Muscle layer of duodenum (tissue), 2 donors: ENCODE data around the gene TMEM250.

Source experiments
- H3K27ac ChIP-seq: one replicate; pipeline ENCODE4 v1.7.0; 2013; ENCODE audit warnings: mild to moderate bottlenecking, low read length
- H3K27me3 ChIP-seq: one replicate; pipeline ENCODE4 v1.7.0; 2013; ENCODE audit warnings: low read depth, mild to moderate bottlenecking, control low read depth, low read length
- H3K36me3 ChIP-seq, 2 donors: one replicate each; pipeline ENCODE4 v1.7.0; 2013; ENCODE audit warnings: low read length in 2 of 2, control low read depth in 1 of 2, mild to moderate bottlenecking in 1 of 2; ENCODE audit not compliant: insufficient read depth in 2 of 2, control insufficient read depth in 1 of 2
- H3K4me1 ChIP-seq, 2 donors: one replicate each; pipeline ENCODE4 v1.7.0; 2013; ENCODE audit warnings: low read length in 2 of 2, mild to moderate bottlenecking in 2 of 2, control low read depth in 1 of 2, moderate library complexity in 1 of 2; ENCODE audit not compliant: insufficient read depth in 2 of 2, control insufficient read depth in 1 of 2
- H3K4me3 ChIP-seq, 2 donors: one replicate each; pipeline ENCODE4 v1.7.0; 2013; ENCODE audit warnings: low read length in 2 of 2, low read depth in 1 of 2, mild to moderate bottlenecking in 1 of 2
- H3K9me3 ChIP-seq, 2 donors: one replicate each; pipeline ENCODE4 v1.7.0; 2013; ENCODE audit warnings: low read length in 2 of 2, control low read depth in 1 of 2, mild to moderate bottlenecking in 1 of 2; ENCODE audit not compliant: control insufficient read depth in 1 of 2
- donor health status: healthy.

TMEM250 gene

DNA sequence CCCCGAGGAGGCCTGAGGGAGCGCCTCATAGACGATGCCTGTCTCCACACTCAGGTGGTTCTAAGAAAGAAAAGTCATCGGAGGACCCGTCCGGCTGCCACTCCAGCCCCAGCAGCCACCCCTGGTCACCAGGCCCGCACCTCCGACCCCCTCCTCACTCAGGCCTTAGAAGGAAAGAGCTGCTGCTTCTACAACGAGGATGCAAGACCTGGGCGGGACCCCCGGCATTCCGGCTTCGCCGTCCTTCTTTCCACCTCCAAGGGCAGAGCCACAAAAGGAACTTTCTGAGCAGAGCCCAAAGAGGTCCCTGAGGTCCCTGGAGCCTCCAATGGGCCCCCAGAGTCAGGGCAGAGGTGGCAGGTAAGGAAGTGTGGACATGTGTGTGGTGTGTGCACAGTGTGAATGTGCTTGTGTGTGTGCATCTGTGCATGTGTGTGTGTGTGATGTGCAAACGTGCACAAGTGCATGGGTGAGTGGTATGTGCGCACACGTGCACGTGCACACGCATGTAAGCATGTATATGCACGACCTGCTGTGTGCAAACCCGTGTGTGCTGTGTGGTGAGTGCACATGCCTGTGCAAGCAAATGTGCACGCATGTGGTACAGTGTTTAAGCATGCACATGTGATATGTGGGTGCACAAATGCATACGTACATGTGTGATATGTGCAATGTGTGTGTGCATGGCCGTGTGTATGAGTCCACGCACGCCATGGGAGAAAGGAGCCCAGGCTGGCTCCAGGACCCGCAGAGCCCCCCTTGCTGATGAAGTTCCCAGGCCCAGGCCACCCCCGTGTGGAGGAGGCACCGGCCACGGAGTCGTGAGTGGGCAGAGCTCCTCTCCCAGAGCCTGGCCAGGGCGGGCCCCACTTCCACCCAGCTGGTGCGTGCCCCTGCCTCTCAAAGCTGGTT, 27.7 kb upstream of the TMEM250 start:
- Histone ChIP-seq H3K36me3 (no peaks in the 10 kb centered on the region), H3K27ac (no peak overlapping the region), H3K4me3 (no peak overlapping the region), H3K27me3 (peaks cover 12% of the 10 kb centered on the region), H3K4me1 (no peaks in the 10 kb centered on the region), H3K9me3 (no peaks in the 10 kb centered on the region)

DNA sequence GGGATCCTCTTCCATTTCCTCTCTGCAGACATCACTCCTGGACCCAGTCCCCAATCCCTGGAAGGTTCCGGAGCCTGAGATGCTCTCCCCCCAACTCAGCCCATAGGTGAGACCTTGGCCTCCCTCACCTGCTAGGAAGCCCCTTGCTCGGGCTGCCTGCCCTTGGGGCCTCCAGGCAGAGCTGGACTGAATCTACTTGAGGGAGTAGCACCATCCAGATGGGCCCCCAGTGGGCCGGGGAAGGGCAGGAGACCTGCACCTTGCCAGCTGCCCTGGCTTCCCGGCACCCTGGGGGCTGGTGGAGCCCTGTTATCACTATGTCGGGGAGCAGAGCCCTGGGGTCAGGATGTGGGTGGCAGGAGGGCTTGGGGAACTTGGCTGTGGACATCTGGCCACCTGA, 26.9 kb upstream of the TMEM250 start:
- H3K4me3 ChIP-seq = no peak overlapping the region
- no peaks in the 10 kb centered on the region for H3K4me1 ChIP-seq
- H3K27ac ChIP-seq = no peak overlapping the region
- no peaks in the 10 kb centered on the region for H3K9me3 ChIP-seq
- peaks cover 12% of the 10 kb centered on the region for H3K27me3 ChIP-seq
- no peaks in the 10 kb centered on the region for H3K36me3 ChIP-seq

DNA sequence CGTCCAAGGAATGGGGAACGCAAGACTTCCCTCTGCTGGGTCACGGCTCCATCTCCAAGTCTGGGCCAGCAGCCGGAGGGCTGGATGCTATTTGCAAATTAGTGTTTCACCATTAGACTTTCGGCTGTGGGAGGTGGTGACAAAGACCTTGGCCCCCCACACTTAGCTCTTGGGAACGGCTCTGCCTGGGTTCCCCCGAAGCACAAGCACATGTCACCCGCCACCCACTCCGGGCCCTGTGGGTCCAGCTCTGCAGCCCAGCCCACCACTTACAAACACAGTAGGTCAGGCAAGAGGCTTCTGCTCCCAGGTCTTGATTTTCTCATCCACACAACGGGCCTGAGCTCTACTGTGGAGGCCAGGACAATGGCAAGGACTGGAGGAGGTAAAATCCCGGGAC, 25.8 kb upstream of the TMEM250 start:
- Histone ChIP-seq H3K4me1 (no peaks in the 10 kb centered on the region), H3K27me3 (peaks cover 12% of the 10 kb centered on the region), H3K9me3 (no peaks in the 10 kb centered on the region)

DNA sequence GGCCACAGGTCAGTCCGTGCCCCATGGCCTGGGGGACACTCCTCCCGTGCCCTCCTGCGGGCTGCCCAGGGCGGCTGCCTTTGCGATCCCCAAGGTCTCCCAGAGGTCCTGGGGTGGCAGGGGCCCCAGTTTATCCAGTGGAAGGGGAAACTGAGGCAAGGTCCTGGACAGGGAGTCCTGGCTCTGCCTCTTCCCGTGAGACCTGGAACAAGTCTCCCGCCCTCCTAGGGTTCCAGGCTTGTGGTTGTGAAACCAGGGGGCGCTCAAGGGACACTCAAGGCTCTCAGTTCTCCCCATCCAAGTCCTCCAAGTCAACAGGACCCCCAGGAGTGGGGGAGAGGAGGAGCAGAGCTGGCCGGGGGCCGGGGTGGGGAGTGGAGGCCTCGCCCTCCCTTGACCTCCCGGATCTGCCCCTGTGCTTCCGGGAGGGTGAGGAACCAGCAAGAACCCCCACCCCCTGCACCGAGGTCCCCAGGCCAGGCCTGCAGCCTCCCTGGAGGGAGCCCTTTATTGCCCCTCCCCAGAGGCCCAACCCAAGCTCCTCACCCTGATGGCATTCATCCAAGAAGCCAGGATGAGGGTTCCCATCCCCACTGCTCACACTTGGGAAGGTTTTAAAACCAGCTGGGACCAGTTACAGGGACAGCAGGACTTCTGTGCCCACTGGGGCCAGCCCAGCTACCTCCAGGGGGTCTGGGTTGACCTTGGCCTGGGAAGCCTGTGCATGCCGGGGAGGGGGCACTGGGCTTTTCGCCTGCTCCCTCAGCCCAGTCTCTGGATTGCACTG, 24.7 kb upstream of the TMEM250 start:
- Histone ChIP-seq H3K36me3 (no peaks in the 10 kb centered on the region), H3K9me3 (no peaks in the 10 kb centered on the region), H3K4me3 (no peak overlapping the region), H3K4me1 (no peaks in the 10 kb centered on the region), H3K27me3 (peaks cover 12% of the 10 kb centered on the region), H3K27ac (no peak overlapping the region)

More for the DNA sequence above, 25.8 kb upstream of the TMEM250 start:
- no peak overlapping the region for H3K27ac ChIP-seq
- no peak overlapping the region for H3K4me3 ChIP-seq
- no peaks in the 10 kb centered on the region for H3K36me3 ChIP-seq

DNA sequence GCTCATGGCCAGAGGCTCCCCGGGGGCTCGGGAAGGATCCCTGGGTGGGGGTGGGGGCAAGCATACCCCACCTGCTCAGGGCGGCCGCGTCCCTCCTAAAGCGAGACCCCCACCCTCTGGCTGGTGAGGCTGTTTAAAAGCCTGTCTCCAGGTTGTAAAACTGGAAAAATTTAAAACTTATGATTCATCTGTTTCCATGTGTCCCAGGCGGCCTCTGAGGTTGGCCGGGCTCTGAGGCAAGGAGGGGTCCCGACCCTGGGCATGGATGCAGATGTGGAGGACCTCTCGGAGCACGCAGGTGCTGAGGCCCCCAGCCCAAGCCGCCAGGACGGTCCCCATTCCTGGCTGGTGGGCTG, 24.2 kb upstream of the TMEM250 start:
- no peak overlapping the region for H3K27ac ChIP-seq
- H3K4me1 ChIP-seq = no peaks in the 10 kb centered on the region
- no peaks in the 10 kb centered on the region for H3K36me3 ChIP-seq
- H3K9me3 ChIP-seq = no peaks in the 10 kb centered on the region
- peaks cover 6% of the 10 kb centered on the region for H3K27me3 ChIP-seq
- H3K4me3 ChIP-seq = no peak overlapping the region

DNA sequence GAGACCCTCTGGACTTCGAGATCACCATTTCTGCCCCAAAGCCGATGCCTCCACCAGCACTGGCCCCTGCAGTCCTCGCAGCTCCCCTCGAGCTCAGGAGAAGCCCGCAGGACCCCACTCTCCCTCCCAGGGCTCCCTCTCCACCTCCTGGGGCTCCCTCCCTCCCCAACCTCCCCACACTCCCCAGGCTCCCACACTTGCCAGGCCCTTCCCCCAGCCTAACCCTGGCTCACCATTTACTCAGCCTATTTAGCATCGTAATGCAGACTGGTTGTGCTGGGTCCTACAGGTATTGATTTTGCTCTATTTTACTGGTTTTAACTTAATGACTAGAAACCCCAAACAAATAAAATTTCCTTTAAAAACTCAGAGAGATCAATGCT, 23.7 kb upstream of the TMEM250 start:
- peaks cover 4% of the 10 kb centered on the region for H3K27me3 ChIP-seq
- H3K4me3 ChIP-seq = no peak overlapping the region
- no peaks in the 10 kb centered on the region for H3K4me1 ChIP-seq
- H3K27ac ChIP-seq = no peak overlapping the region
- H3K9me3 ChIP-seq = no peaks in the 10 kb centered on the region
- H3K36me3 ChIP-seq = no peaks in the 10 kb centered on the region

DNA sequence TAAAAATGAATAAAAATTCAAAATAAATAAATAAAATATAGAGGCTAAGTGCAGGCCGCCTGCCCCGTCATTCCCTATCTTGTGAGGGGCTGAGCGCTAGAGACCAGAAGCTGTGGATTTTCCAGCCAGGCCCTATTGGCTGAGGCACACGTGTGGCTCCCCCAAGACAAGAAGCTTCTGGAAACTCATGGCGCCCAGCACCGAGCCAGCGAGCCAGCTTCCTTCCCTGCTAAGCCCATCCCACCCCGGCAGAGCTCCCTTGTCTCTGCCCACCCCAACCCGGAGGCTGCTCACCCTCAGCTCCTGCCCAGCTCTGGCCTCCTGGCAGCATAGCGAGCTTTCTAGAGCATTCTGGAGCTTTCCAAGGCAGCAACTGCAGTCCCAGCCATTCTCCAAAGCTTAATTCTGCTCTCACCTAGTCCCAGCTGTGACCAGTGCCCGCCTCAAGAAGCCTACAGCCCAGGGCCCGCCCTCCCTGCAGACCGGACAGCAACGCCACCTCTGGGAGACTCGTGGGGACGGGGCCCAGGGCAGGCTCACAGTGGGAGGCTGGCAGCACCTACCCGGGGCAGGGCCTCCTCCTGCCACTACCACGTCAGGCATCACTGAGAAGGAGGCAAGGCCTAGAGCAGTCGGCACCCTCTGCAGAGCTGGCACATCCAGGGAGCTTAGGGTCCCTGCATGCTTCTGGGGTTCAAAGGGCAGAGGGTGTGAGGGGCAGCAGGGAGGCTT, 23.2 kb upstream of the TMEM250 start:
- Histone ChIP-seq H3K4me1 (no peaks in the 10 kb centered on the region), H3K4me3 (no peak overlapping the region), H3K27me3 (peaks cover 4% of the 10 kb centered on the region), H3K36me3 (no peaks in the 10 kb centered on the region), H3K9me3 (no peaks in the 10 kb centered on the region), H3K27ac (no peak overlapping the region)

DNA sequence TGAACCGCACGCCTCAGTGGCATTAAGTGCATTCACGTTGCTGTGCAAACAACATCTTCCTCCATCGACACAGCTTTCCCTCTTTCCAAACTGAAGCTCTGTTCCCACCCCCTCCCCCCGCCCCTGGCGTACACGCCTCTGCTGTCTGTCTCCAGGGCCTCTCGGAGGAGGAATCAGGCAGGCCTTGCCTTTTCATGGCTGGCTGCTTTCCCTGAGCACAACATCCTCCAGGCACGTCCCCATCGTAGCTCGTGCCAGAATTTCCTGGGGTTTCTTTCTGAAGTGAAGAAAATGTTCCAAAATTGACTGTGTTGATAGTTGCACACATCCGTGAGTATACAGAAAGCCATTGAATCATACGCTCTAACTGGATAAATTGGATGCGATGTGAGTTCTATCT, 22.3 kb upstream of the TMEM250 start:
- H3K9me3 ChIP-seq = no peaks in the 10 kb centered on the region

DNA sequence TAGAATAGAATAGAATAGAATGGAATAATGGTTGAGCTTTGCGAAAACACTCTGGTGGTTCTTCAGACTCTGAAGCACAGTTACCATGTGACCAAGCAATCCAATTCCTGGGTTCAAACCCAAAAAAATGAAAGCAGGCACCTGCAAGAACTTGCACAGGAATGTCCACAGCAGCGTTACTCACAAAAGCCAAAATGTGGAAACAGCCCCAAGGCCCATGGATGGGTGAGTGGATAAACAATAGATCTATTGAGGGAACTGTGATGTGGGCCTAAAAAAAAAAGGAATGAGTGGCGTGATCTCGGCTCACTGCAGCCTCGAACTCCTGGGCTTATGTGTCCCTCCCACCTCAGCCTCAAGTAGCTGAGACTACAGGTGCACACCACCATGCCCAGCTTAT, 21.4 kb upstream of the TMEM250 start:
- Histone ChIP-seq H3K36me3 (no peaks in the 10 kb centered on the region), H3K4me1 (no peaks in the 10 kb centered on the region), H3K9me3 (no peaks in the 10 kb centered on the region), H3K27me3 (peaks cover 16% of the 10 kb centered on the region), H3K27ac (no peak overlapping the region), H3K4me3 (no peak overlapping the region)

More for the DNA sequence above, 22.3 kb upstream of the TMEM250 start:
- H3K27me3 ChIP-seq = peaks cover 9% of the 10 kb centered on the region
- no peaks in the 10 kb centered on the region for H3K4me1 ChIP-seq
- H3K4me3 ChIP-seq = no peak overlapping the region
- H3K27ac ChIP-seq = no peak overlapping the region
- no peaks in the 10 kb centered on the region for H3K36me3 ChIP-seq

DNA sequence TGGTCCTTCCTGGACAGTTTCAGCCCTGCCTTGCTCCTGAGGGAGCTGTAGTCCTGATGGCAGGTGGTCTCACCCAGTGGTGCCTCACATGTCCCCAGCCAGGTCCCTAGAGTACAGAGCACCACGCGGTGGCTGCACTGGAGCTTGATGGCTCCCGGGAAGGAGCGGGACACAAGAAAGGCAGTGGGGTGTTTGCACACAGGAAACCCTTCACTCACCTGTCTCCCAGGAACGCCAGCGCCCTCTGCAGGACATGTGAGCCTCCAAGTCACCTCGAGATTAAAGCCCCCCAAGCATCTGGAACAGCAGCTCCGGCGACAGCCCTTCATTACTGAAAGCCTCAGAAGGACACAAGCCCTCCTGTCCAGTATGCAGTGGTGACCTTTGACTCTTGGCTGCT, 19.9 kb upstream of the TMEM250 start:
- peaks cover 0 to 8% of the 10 kb centered on the region in 2 donors for H3K4me1 ChIP-seq
- H3K27me3 ChIP-seq = peaks cover 28% of the 10 kb centered on the region

More for the DNA sequence above, 19.9 kb upstream of the TMEM250 start:
- Histone ChIP-seq H3K27ac (no peak overlapping the region), H3K36me3 (no peaks in the 10 kb centered on the region), H3K4me3 (no peak overlapping the region), H3K9me3 (no peaks in the 10 kb centered on the region)
